Measurements from ENCODE around the gene HDDC3. TPM values are rescaled to one million over a fixed set of nuclear protein-coding genes. Genes with fewer than 3 reads are reported as not detected.

The HDDC3 gene
- total RNA-seq, 1 experiment from 2014 or later = 13.3 TPM

DNA sequence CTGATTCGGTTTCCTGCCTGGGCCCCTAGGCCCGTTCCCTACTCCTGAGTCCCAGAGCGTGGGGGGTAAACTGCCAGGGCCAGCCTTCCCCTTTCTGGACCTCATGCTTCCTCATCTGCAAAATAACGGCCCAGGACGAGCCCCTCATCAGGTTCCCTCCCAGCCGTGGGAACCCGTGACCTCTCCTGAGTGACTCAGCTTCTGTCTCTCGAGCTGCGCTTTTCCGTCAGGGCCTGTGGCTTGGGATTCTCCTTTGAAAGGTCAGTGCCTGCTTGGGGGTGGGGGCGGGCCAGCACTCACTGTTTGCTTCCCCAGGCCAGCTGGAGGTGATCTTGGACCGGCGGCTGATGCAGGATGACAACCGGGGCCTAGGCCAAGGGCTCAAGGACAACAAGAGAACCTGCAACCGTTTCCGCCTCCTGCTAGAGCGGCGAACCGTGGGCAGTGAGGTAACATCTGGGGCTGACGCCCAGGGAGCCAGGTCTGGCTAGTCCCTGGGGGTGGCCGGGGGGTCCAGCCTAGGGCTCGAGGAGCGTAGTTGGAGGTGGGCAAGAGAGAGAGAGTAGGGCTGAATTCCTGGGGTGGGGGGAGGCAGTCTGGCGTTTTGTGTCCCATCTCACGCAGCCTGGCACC, 16.4 kb downstream of the HDDC3 start:
- H3K4me1 ChIP-seq (ENCODE audit: insufficient read depth, low read length) = no peaks in the 10 kb centered on the region
- H3K27ac ChIP-seq (ENCODE audit: insufficient read length, low read depth, low read length) = no peak overlapping the region
- H3K23ac ChIP-seq (ENCODE audit: insufficient read length, low read depth, low read length) = no peak overlapping the region
- H3K56ac ChIP-seq (ENCODE audit: insufficient read length, low read depth, low read length) = no peak overlapping the region
- no peaks in the 10 kb centered on the region for H3K23me2 ChIP-seq (ENCODE audit: insufficient read length, low read depth, low read length, poor library complexity, severe bottlenecking)
- H3K4ac ChIP-seq (ENCODE audit: low read depth, low read length) = no peak overlapping the region
- H3K4me3 Mint-ChIP-seq = no peak overlapping the region
- H3K9me3 ChIP-seq (ENCODE audit: control insufficient read depth, low read depth, low read length) = no peaks in the 10 kb centered on the region
- no peak overlapping the region for H2BK12ac ChIP-seq (ENCODE audit: insufficient read length, low read depth, low read length)
- no peak overlapping the region for H3T11ph ChIP-seq (ENCODE audit: low read length)
- no peak overlapping the region for H3K18ac ChIP-seq (ENCODE audit: insufficient read length, low read depth, low read length)
- H2BK5ac ChIP-seq (ENCODE audit: insufficient read length, low read length) = no peak overlapping the region
- H3K79me1 ChIP-seq (ENCODE audit: insufficient read depth, low read depth, low read length, poor library complexity, severe bottlenecking) = no peaks in the 10 kb centered on the region
- no peak overlapping the region for H2BK120ac ChIP-seq (ENCODE audit: low read depth, low read length, poor library complexity, severe bottlenecking)
- H3K36me3 Mint-ChIP-seq (ENCODE audit: insufficient read depth in 1 of 3, low read depth in 3 of 3) = peaks cover 5 to 59% (median 18%) of the 10 kb centered on the region in 3 experiments; a peak in 6 of 7 replicates
- DNase-seq = no peak
- H4K5ac ChIP-seq (ENCODE audit: insufficient read length, low read depth, low read length) = no peak overlapping the region
- no peaks in the 10 kb centered on the region for H3K27me3 Mint-ChIP-seq (ENCODE audit: low read depth)
- H3K4me1 Mint-ChIP-seq = peaks cover 3 to 8% of the 10 kb centered on the region in 2 experiments; a peak in 2 of 4 replicates
- H3K9ac ChIP-seq (ENCODE audit: extremely low read depth, insufficient read length, low read length) = no peak overlapping the region
- no peak overlapping the region for H2AK5ac ChIP-seq (ENCODE audit: insufficient read length, low read length)
- H3K9me3 Mint-ChIP-seq = no peaks in the 10 kb centered on the region
- no peak overlapping the region for H4K8ac ChIP-seq (replicated peaks; ENCODE audit: insufficient read length, low read depth, low read length)
- peak overlapping the region; percentile 61 to 94 (median 89); a peak in 4 of 7 replicates for H3K27ac Mint-ChIP-seq
- H3K79me2 ChIP-seq (ENCODE audit: insufficient read depth, low read length) = no peaks in the 10 kb centered on the region
- no CpG with 5 or more reads among the region's 25 CpGs for WGBS (ENCODE audit: extremely low coverage, insufficient read length, low lambda C conversion rate)
- H3K14ac ChIP-seq (ENCODE audit: insufficient read depth, low read length) = no peak overlapping the region
- no peak overlapping the region for H2AFZ ChIP-seq (ENCODE audit: low read length)
- no peaks in the 10 kb centered on the region for H4K20me1 ChIP-seq (ENCODE audit: control insufficient read depth, insufficient read depth, insufficient read length)
- H3K4me2 ChIP-seq (ENCODE audit: insufficient read depth, insufficient read length, low read length) = no peak overlapping the region
- no peak overlapping the region for H2BK20ac ChIP-seq (ENCODE audit: low read depth, low read length, poor library complexity, severe bottlenecking)
- no peak overlapping the region for H2BK15ac ChIP-seq (ENCODE audit: low read depth, low read length)
- TF ChIP-seq, protein P1, sequence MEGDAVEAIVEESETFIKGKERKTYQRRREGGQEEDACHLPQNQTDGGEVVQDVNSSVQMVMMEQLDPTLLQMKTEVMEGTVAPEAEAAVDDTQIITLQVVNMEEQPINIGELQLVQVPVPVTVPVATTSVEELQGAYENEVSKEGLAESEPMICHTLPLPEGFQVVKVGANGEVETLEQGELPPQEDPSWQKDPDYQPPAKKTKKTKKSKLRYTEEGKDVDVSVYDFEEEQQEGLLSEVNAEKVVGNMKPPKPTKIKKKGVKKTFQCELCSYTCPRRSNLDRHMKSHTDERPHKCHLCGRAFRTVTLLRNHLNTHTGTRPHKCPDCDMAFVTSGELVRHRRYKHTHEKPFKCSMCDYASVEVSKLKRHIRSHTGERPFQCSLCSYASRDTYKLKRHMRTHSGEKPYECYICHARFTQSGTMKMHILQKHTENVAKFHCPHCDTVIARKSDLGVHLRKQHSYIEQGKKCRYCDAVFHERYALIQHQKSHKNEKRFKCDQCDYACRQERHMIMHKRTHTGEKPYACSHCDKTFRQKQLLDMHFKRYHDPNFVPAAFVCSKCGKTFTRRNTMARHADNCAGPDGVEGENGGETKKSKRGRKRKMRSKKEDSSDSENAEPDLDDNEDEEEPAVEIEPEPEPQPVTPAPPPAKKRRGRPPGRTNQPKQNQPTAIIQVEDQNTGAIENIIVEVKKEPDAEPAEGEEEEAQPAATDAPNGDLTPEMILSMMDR (conservative IDR thresholded peaks at IDR 0.05) = no peak
- no peak overlapping the region for H4K91ac ChIP-seq (ENCODE audit: insufficient read length, low read depth, low read length)
- no peaks in the 10 kb centered on the region for H3K27me3 ChIP-seq (ENCODE audit: insufficient read depth, low read length)
